Chondrocyte (in vitro differentiated cells): Measurements from ENCODE around the gene SOAT2. TPM values are rescaled to one million over a fixed set of nuclear protein-coding genes. Genes with fewer than 3 reads are reported as not detected.
A peak's percentile ranks its signal among the peaks of the same experiment; 100 is the strongest.

Source experiments
- DNase-seq: peaks from one replicate; pipeline ENCODE4 v3.0.0; 2021; ENCODE audit warnings: mixed read lengths, low spot score
- H3K27ac Mint-ChIP-seq: one replicate; pipeline ENCODE4 v1.8.0; 2021; ENCODE audit warnings: mild to moderate bottlenecking, moderate library complexity, mixed read lengths; ENCODE audit not compliant: unreplicated experiment
- H3K27me3 Mint-ChIP-seq: 2 replicates; pipeline ENCODE4 v1.8.0; 2021; ENCODE audit warnings: low read depth, mixed read lengths
- H3K36me3 Mint-ChIP-seq: 2 replicates; pipeline ENCODE4 v1.8.0; 2021; ENCODE audit warnings: low read depth, mixed read lengths
- H3K4me1 Mint-ChIP-seq: 2 replicates; pipeline ENCODE4 v1.8.0; 2021; ENCODE audit warnings: low read depth, mild to moderate bottlenecking, mixed read lengths
- H3K4me3 Mint-ChIP-seq: one replicate; pipeline ENCODE4 v1.8.0; 2021; ENCODE audit warnings: mild to moderate bottlenecking, moderate library complexity, mixed read lengths; ENCODE audit not compliant: unreplicated experiment
- H3K9me3 Mint-ChIP-seq: 2 replicates; pipeline ENCODE4 v1.8.0; 2021; ENCODE audit warnings: low read depth, mixed read lengths
- long read RNA-seq: library from polyadenylated mRNA; stranded (forward); transcript quantifications from one replicate; pipeline ENCODE4 v2.0.0, GENCODE V29; 2021
- total RNA-seq: library from RNA; stranded (reverse); gene quantifications from 3 replicates; pipeline ENCODE4 v1.2.1, GENCODE V29; 2021
- TF ChIP-seq, protein P1 (sequence below): fragments of 200-600 bp; sonication (generic); IDR thresholded peaks from 2 replicates; pipeline ENCODE4 v1.5.0; 2021; ENCODE audit warnings: antibody characterized with exemption, mild to moderate bottlenecking, moderate library complexity

Gene SOAT2, protein sequence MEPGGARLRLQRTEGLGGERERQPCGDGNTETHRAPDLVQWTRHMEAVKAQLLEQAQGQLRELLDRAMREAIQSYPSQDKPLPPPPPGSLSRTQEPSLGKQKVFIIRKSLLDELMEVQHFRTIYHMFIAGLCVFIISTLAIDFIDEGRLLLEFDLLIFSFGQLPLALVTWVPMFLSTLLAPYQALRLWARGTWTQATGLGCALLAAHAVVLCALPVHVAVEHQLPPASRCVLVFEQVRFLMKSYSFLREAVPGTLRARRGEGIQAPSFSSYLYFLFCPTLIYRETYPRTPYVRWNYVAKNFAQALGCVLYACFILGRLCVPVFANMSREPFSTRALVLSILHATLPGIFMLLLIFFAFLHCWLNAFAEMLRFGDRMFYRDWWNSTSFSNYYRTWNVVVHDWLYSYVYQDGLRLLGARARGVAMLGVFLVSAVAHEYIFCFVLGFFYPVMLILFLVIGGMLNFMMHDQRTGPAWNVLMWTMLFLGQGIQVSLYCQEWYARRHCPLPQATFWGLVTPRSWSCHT
- total RNA-seq: not detected in 3 replicates
- long read RNA-seq: 0 reads

DNA sequence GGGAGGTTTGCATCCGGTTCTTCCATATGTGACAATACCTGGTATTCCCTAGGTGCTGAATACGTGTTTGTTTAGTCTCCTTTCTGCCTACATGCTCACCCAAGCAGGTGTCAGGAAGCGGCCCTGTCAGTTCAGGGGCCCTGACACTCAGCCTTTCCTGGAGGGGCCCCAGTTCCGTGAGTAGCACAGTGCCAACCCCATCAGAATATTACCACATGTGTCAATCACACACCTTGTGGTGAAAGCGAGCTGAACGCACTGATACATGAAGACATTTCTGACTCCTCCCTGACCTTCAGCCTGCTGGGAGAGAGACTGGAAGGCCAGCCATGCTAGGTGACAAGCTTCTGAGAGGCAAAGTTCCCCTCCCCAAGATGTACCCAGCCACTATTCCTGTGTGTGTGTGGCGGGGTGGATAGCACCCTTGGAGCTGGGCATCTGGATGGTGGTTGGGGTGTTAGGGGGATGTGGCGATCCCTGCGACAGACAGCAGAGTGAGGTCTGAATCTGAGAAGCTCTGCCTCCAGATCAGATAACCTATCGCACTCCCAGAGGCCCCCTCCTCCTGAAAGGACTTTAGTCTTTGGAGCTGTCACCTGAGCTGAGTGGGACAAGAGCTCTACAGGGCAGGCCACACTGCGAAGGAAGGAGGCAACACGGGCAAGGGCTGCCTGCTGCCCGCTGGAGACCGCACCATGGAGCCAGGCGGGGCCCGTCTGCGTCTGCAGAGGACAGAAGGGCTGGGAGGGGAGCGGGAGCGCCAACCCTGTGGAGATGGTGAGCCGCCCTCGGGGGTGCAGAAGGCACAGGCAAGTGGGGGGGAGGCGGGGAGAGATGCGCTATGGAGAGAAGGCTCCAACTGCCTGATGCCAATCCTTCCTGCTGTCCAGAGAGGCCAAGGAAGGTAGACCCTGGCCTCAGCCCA is at the start of gene SOAT2:
Gene SOAT2, plus strand, starts transcription at position 604 of the 925 bp plus-strand sequence. Its CDS starts 92 bp downstream, at position 696.
- DNase-seq: no peak
- no peaks in the 10 kb centered on the region for H3K36me3 Mint-ChIP-seq
- TF ChIP-seq, protein P1, sequence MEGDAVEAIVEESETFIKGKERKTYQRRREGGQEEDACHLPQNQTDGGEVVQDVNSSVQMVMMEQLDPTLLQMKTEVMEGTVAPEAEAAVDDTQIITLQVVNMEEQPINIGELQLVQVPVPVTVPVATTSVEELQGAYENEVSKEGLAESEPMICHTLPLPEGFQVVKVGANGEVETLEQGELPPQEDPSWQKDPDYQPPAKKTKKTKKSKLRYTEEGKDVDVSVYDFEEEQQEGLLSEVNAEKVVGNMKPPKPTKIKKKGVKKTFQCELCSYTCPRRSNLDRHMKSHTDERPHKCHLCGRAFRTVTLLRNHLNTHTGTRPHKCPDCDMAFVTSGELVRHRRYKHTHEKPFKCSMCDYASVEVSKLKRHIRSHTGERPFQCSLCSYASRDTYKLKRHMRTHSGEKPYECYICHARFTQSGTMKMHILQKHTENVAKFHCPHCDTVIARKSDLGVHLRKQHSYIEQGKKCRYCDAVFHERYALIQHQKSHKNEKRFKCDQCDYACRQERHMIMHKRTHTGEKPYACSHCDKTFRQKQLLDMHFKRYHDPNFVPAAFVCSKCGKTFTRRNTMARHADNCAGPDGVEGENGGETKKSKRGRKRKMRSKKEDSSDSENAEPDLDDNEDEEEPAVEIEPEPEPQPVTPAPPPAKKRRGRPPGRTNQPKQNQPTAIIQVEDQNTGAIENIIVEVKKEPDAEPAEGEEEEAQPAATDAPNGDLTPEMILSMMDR: no peak
- H3K4me3 Mint-ChIP-seq: no peak within 1 kb of the TSS
- no peaks in the 10 kb centered on the region for H3K27me3 Mint-ChIP-seq
- no peak within 1 kb of the TSS for H3K27ac Mint-ChIP-seq
- peaks cover 14% of the 10 kb centered on the region for H3K4me1 Mint-ChIP-seq
- H3K9me3 Mint-ChIP-seq: no peaks in the 10 kb centered on the region

DNA sequence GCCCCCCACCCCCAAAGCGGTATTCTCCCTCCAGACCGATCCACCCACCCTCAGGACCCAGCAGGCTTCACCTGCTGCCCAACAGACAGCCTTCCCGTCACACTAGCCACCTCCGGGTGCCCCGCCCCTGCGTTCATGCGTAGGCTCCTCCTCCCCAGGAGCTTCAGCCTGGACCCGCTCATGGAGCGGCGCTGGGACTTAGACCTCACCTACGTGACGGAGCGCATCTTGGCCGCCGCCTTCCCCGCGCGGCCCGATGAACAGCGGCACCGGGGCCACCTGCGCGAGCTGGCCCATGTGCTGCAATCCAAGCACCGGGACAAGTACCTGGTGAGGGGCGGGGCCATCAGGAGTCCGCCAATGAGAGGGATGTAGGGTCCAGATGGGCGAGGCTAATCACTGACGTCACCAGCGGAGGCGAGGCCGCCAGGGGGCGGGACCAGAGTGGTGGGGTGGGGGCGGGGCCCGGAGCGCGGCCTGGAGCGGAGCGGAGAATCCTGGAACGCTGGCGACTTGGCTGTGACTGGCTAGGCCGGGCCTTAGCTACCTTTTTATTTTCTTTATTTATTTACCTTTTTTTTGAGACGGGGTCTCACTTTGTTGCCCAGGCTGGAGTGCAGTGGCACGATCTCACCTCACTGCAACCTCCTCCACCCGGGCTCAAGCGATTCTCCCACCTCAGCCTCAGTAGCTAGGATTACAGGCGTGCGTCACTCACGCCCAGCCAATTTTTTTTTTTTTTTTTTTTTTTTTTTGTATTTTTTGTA is 49.0 kb upstream of the SOAT2 start:
- peaks cover 19% of the 10 kb centered on the region for H3K36me3 Mint-ChIP-seq
- no peaks in the 10 kb centered on the region for H3K27me3 Mint-ChIP-seq
- TF ChIP-seq, protein P1: no peak
- H3K27ac Mint-ChIP-seq: peak overlapping the region; percentile 99
- H3K4me3 Mint-ChIP-seq: peak overlapping the region; percentile 71
- DNase-seq: peak; percentile 94
- no peaks in the 10 kb centered on the region for H3K9me3 Mint-ChIP-seq
- H3K4me1 Mint-ChIP-seq: peaks cover 75% of the 10 kb centered on the region

DNA sequence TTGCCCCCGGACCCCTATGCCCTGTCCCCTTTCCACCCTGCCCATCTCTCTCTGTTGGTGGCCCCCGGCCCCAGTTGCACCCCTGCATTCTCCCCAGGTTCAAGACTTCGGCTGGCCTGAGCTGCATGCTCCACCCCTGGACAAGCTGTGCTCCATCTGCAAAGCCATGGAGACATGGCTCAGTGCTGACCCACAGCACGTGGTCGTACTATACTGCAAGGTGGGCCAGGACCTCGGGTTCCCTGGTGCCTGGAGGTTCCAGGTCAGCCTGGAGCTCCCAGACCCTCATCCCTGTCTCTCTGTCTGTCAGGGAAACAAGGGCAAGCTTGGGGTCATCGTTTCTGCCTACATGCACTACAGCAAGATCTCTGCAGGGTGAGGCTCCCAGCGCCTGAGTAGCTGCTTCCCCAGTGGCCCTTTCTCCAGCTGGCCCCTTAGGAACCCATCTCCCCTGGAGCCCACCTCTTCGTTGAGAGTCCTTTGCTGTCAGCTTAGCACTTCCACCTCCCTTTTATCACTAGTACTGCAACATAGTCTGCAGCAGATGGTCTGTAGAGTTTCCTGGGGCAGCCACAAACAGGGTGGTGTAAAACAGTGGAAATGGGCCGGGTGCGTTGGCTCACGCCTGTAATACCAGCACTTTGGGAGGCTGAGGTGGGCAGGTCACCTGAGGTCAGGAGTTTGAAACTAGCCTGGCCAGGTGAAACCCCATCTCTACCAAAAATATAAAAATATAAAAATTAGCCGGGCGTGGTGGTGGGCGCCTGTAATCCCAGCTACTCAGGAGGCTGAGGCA is 47.6 kb upstream of the SOAT2 start:
- no peaks in the 10 kb centered on the region for H3K27me3 Mint-ChIP-seq
- peak; percentile 59 for DNase-seq
- no peaks in the 10 kb centered on the region for H3K9me3 Mint-ChIP-seq
- TF ChIP-seq, protein P1: no peak
- no peak overlapping the region for H3K4me3 Mint-ChIP-seq
- H3K27ac Mint-ChIP-seq: peak overlapping the region; percentile 18
- peaks cover 72% of the 10 kb centered on the region for H3K4me1 Mint-ChIP-seq
- peaks cover 22% of the 10 kb centered on the region for H3K36me3 Mint-ChIP-seq

DNA sequence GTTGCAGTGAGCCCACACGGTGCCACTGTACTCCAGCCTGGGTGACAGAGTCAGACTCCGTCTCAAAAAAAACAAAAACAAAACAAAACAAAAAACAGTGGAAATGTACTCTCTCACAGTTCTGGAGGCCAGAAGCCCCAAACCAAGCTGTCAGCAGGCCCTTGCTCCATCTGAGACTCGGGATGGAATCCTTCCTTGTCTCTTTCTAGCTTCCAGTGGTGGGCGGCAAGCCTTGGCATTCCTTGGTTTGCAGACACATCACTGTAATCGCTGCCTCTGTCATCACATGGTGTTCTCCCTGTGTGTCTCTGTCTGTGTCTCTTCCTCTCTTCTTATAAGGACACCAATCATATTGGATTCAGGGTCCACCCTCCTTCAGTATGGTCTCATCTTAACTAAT is 47.0 kb upstream of the SOAT2 start:
- Mint-ChIP-seq H3K4me3 (no peak overlapping the region), H3K36me3 (peaks cover 23% of the 10 kb centered on the region), H3K27ac (peak overlapping the region; percentile 68), H3K4me1 (peaks cover 72% of the 10 kb centered on the region), H3K9me3 (no peaks in the 10 kb centered on the region), H3K27me3 (no peaks in the 10 kb centered on the region)
- TF ChIP-seq, protein P1: no peak
- DNase-seq: peak; percentile 42
